Pancreas (tissue), 10 donors: ENCODE data around the gene TAOK3. TPM values are rescaled to one million over a fixed set of nuclear protein-coding genes. Genes with fewer than 3 reads are reported as not detected.
A peak's percentile ranks its signal among the peaks of the same experiment; 100 is the strongest.

Experiments
- ATAC-seq, 4 donors: fragments of 200-7000 bp; cut with Tn5 transposase; one replicate each; pipeline versions ENCODE4 v1.8.0 to v1.9.1; 2020; ENCODE audit warnings: mild to moderate bottlenecking in 4 of 4, moderate library complexity in 4 of 4
- DNase-seq, 6 donors: peaks; one replicate each; pipeline ENCODE4 v3.0.0-alpha.2; 2020
- FAIRE-seq: peaks from 2 replicates; lab custom pipeline; 2012; peaks lifted over from hg19 to GRCh38; lab: Jason Lieb, UNC
- H3K27ac ChIP-seq, 4 donors: fragments of 200-600 bp; sonication (generic); 1 replicate in 3 of 4; 2 replicates in 1 of 4; pipeline versions ENCODE4 v1.5.0 to v1.8.0; 2020
- H3K27me3 ChIP-seq, 4 donors: fragments of 200-600 bp; one replicate each; pipeline ENCODE4 v1.8.0; 2021
- H3K36me3 ChIP-seq, 3 donors: fragments of 200-600 bp; sonication (generic) in 1 of 3; one replicate each; pipeline versions ENCODE4 v1.5.0 to v1.8.0; 2020 to 2021
- H3K4me1 ChIP-seq, 3 donors: fragments of 200-600 bp; one replicate each; pipeline ENCODE4 v1.8.0; 2021
- H3K4me3 ChIP-seq, 4 donors: fragments of 200-600 bp; sonication (generic) in 2 of 4; one replicate each; pipeline versions ENCODE4 v1.5.0 to v1.8.0; 2020 to 2021
- H3K9me3 ChIP-seq, 4 donors: fragments of 200-600 bp; one replicate each; pipeline ENCODE4 v1.8.0; 2021
- whole genome bisulfite sequencing, 2 donors: extraction: QIAGEN DNeasy Blood & Tissue Kit; methylation state at CpG; one replicate each; pipeline ENCODE4 v1.1.7; 2013; 5-methylcytosine and 5-hydroxymethylcytosine counted together
- intact Hi-C, 3 donors: fragments of 100-400 bp; cut with DNase I; formaldehyde crosslinking; loops; one replicate each; pipeline versions ENCODE4 v1.11.1 to v1.14.2; 2022
- polyA plus RNA-seq, 2 donors: library from polyadenylated mRNA; stranded (reverse); fragments of 200-250 nt; gene quantifications; one replicate each; pipeline ENCODE4 v1.2.3, GENCODE V29; 2013
- total RNA-seq, 6 donors: library from RNA; stranded (reverse); fragmentation: NEBNext Ultra II Directional in 4 of 6; extraction: Animal tissue kit (Norgen Biotek cat#: 25700) in 4 of 6; gene quantifications; one replicate each; pipeline versions ENCODE4 v1.2.1 to v1.2.4, GENCODE V29; 2021 to 2023
- TF ChIP-seq, protein P1 (sequence below), 4 donors: fragments of 200-600 bp; sonication (generic) in 3 of 4; IDR thresholded peaks; one replicate each; pipeline versions ENCODE4 v1.5.0 to v1.8.0; 2021; ENCODE audit warnings: antibody characterized with exemption in 4 of 4
- donor health status: healthy with polysubstance abuse.
- donor health status: DM: no; HTN: no; CAD: no; lungs with moderate emphysema.
- donor health status: DM: no; HTN: no; CAD: no.
- donor health status: control.
- donor health status: control.
- donor health status: Bipolar disorder and iron deficiency.
- donor health status: DM: yes; HTN: yes; CAD: no.
- donor health status: DM: no; HTN: no; CAD: no.
- donor health status: DM: no; HTN: no; CAD: no.
- donor health status: DM: yes; HTN: yes; CAD: no.

The TAOK3 gene
- total and polyA plus RNA-seq, 8 donors, result 7.9 to 21.0 (median 11.4) TPM

DNA sequence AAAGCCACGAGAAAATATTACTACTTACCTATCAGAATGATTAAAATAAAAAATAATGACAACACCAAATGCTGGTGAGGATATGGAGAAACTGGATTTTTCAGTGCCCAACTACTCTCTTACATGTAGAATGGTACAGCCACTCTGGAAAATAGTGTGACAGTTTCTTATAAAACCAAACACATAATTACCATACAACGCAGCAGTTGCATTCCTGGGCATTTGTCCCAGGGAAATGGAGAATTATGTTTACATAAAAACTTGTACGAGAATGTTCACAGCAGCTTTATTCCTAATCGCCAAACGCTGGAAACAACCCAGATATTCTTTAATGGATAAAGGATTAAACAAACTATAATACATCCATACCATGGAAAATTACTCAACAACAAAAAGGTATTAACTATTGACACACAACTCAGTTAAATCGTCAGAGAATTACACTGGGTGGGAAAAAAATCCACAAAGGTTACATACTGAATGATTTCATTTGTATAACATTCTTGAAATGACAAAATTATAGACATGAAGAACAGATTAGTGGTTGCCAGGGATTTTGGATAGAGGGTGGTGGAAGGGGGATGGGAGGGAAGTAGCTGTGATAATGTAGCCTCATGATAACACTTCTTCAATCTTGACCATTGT lies 35.4 kb downstream of the TAOK3 start:
- FAIRE-seq, result no peak
- Histone ChIP-seq H3K4me1 (peaks cover 0 to 14% (median 12%) of the 10 kb centered on the region in 3 donors), H3K27me3 (no peaks in the 10 kb centered on the region), H3K9me3 (no peaks in the 10 kb centered on the region), H3K36me3 (no peaks in the 10 kb centered on the region), H3K27ac (no peak overlapping the region), H3K4me3 (no peak overlapping the region)
- intact Hi-C loops, result no loop called here
- WGBS, 2 donors, result 17 to 22% methylated on average over 6 of the region's 6 CpGs
- no peak for DNase-seq
- TF ChIP-seq, protein P1, sequence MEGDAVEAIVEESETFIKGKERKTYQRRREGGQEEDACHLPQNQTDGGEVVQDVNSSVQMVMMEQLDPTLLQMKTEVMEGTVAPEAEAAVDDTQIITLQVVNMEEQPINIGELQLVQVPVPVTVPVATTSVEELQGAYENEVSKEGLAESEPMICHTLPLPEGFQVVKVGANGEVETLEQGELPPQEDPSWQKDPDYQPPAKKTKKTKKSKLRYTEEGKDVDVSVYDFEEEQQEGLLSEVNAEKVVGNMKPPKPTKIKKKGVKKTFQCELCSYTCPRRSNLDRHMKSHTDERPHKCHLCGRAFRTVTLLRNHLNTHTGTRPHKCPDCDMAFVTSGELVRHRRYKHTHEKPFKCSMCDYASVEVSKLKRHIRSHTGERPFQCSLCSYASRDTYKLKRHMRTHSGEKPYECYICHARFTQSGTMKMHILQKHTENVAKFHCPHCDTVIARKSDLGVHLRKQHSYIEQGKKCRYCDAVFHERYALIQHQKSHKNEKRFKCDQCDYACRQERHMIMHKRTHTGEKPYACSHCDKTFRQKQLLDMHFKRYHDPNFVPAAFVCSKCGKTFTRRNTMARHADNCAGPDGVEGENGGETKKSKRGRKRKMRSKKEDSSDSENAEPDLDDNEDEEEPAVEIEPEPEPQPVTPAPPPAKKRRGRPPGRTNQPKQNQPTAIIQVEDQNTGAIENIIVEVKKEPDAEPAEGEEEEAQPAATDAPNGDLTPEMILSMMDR (IDR thresholded peaks at IDR 0.05), result no peak
- peak in 2 of 4 donors; percentile 20 to 54 for ATAC-seq

DNA sequence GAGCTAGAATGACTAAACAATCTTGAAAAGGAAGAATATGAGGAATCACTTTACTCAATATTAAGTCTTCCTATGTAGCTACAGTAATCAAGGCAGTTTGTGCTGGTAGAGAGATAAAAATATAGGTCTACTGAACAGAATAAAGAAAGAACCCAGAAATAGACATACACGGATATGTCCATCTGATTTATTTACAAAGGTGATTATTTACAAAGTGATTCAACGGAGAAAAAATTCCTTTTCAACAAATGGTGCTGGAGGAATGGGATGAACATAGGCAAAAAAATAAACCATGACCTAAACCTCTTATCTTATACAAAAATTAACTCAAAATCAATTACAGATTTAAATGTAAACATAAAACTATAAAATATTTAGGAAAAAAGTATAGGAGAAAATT lies 36.6 kb downstream of the TAOK3 start:
- no peak for FAIRE-seq
- Histone ChIP-seq H3K27me3 (no peaks in the 10 kb centered on the region), H3K36me3 (no peaks in the 10 kb centered on the region), H3K4me3 (no peak overlapping the region), H3K9me3 (no peaks in the 10 kb centered on the region), H3K27ac (no peak overlapping the region), H3K4me1 (peaks cover 0 to 12% (median 6%) of the 10 kb centered on the region in 3 donors)
- ATAC-seq, result peak in 2 of 4 donors; percentile 16 to 55
- 24 to 26% methylated on average over 2 of the region's 2 CpGs for WGBS, 2 donors
- TF ChIP-seq, protein P1 (IDR thresholded peaks at IDR 0.05), result no peak
- no peak for DNase-seq
- intact Hi-C loops, result no loop called here

DNA sequence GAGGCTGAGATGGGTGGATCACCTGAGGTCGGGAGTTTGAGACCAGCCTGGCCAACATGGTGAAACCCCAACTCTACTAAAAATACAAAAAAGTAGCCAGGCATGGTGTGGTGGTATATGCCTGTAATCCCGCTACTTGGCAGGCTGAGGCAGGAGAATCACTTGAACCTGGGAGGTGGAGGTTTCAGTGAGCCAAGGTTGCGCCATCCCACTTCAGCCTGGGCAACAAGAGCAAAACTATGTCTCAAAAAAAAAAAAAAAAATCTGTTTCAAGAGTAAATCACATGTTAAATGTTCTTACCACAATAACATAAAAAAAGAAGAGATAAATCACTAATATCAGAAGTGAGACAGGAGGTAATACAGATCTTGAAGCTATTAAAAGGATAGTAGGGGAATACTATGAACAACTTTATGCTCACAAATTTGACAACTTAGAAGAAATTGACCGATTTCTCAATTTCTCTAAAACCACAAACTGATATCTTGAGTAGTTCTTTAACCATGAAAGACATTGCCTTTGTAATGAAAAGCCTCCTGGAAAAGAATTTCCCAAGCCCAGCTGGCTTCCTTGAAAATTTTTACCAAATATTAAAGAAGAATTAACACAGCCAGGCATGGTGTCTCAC lies 37.7 kb downstream of the TAOK3 start:
- no peak overlapping the region for H3K27ac ChIP-seq
- WGBS, 2 donors, result 96 to 99% methylated on average over 4 of the region's 4 CpGs
- TF ChIP-seq, protein P1 (IDR thresholded peaks at IDR 0.05), result no peak
- DNase-seq (no peak), ATAC-seq (no peak), FAIRE-seq (no peak)
- peaks cover 0 to 12% (median 6%) of the 10 kb centered on the region in 3 donors for H3K4me1 ChIP-seq
- H3K9me3 ChIP-seq, result no peaks in the 10 kb centered on the region
- no peak overlapping the region for H3K4me3 ChIP-seq
- H3K27me3 ChIP-seq, result no peaks in the 10 kb centered on the region
- no peaks in the 10 kb centered on the region for H3K36me3 ChIP-seq
- intact Hi-C loops, result no loop called here

DNA sequence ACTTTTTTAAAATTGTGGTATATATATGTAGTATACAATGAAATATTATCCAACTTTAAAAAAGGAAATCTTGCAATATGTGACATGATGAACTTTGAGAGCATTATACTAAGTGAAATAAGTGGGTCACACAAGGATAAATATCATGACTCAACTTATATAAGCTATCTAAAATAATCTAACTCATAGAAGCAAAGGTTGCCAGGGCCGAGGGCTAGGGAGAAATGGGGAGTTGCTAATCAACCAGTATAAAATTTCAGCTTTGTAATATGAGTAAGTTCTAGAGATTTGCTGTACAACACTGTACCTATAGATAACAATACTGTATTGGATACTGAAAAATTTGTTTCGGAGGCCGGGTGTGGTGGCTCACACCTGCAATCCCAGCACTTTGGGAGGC lies 38.5 kb downstream of the TAOK3 start:
- no peaks in the 10 kb centered on the region for H3K9me3 ChIP-seq
- intact Hi-C loops, result no loop called here
- DNase-seq (no peak), ATAC-seq (no peak), FAIRE-seq (no peak)
- no peak overlapping the region for H3K4me3 ChIP-seq
- H3K27ac ChIP-seq, result no peak overlapping the region
- TF ChIP-seq, protein P1 (IDR thresholded peaks at IDR 0.05), result no peak
- H3K36me3 ChIP-seq, result no peaks in the 10 kb centered on the region
- H3K27me3 ChIP-seq, result no peaks in the 10 kb centered on the region
- peaks cover 0 to 12% (median 6%) of the 10 kb centered on the region in 3 donors for H3K4me1 ChIP-seq
- WGBS, 2 donors, result 96 to 99% methylated on average over 3 of the region's 3 CpGs

DNA sequence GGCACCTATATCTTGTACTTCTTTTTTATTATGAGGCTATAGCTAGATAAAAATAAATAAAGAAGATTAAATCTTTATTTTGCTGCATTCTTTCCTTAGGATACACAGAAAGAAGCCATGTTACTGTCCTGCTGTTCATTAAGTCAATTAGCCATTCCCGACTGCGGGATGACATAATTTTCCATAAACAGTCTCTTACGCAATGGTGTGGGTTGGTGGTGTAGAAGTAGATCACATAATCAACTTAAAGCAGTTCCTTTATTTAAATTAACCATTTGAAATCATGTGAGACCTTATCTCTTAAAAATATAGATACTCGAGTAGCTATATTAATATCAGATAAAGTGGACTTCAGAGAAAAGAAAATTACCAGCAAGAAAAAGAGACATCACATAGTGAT lies 40.2 kb downstream of the TAOK3 start:
- Histone ChIP-seq H3K9me3 (no peaks in the 10 kb centered on the region), H3K4me3 (no peak overlapping the region), H3K27ac (no peak overlapping the region), H3K36me3 (no peaks in the 10 kb centered on the region), H3K27me3 (no peaks in the 10 kb centered on the region), H3K4me1 (peaks cover 0 to 12% (median 6%) of the 10 kb centered on the region in 3 donors)
- DNase-seq, result no peak
- TF ChIP-seq, protein P1 (IDR thresholded peaks at IDR 0.05), result no peak
- no peak for ATAC-seq
- WGBS, 2 donors, result 87 to 94% methylated on average over 4 of the region's 4 CpGs
- intact Hi-C loops, result no loop called here
- FAIRE-seq, result no peak
